Daoy (cell line): ENCODE results near the gene CDKAL1. TPM values are rescaled to one million over a fixed set of nuclear protein-coding genes. Genes with fewer than 3 reads are reported as not detected.
"Not testable (repeated sequence)": the region's sequence is repeated elsewhere in the genome, so short reads cannot be mapped to it uniquely, and the experiment has no call there.

Source experiments
- DNase-seq: peaks from one replicate; pipeline ENCODE4 v3.0.0-alpha.2; 2015; ENCODE audit warnings: low read depth
- total RNA-seq: library from RNA; depleted of rRNA; stranded (reverse); fragments of >200 nt; shearing (Covaris generic); gene quantifications from 2 replicates; pipeline ENCODE4 v1.2.3, GENCODE V29; 2014

Gene CDKAL1
- total RNA-seq, 1 experiment from 2014 or later, result 34.0 TPM

DNA sequence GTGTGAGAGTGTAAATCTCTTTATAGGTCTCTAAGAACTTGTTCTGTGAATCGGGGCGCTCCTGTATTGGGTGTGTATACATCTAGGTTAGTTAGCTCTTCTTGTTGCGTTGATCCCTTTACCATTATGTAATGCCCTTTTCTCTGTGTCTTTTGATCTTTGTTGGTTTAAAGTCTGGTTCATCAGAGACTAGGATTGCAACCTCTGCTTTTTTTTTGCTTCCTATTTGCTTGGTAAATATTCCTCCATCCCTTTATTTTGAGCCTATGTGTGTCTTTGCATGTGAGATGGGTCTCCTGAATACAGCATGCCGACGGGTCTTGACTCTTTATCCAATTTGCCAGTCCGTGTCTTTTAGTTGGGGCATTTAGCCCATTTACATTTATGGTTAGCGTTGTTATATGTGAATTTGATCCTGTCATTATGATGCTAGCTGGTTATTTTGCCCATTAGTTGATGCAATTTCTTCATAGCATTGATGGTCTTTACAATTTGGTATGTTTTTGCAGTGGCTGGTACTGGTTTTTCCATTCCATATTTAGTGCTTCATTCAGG is 60.1 kb downstream of the CDKAL1 start:
- DNase-seq, result not testable (repeated sequence)

DNA sequence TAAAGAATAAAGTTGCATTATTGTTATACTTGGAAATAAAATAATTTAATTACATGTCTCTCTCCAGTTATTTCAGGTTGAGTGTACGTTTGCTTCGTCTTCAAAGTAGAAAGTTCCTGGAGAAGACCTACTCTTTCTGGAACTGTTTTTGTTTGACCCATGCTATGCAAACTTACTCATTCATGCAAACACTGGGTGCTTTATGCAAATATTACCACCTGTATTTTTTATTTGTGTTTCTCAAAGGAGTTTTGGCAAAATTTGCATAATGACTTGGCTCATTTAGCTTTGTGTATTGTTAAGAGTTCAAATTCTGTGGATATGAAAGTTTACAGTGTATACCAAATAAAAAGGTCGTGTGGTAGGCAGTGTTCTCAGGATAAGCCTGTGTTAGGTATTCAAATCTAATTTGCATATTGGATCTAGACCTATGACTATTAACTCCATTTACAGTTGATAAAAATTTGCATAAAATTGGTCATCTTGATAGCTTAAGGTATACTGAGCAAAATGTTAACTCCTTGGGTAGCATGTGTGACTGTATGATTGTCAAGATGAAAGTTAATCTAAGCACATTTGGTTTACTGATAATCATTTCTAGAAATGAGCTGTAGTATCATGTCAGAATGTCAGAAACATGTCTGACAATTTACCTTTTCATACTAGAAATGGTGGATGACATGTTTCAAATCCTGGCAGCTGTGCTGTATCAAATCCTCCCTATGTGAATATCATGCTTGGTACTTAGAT is 65.2 kb downstream of the CDKAL1 start:
- no peak for DNase-seq

DNA sequence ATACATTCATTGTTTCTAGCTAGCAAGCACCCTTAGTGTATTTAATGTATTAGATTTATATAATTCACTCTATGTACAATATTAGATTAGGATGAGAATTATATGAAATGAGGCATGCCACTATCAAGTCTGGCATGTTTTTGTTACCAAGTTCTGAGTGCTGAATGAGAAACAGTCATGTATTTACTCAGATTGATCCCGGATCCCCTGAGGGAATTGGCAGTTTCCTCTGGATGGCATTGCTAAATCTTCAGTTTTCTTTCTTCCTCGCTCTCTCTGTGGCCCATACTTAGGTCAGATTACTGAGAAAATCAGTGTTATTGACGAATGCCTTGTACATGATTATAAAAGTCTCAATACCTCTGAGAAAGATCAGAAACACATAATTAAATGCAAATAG is 66.6 kb downstream of the CDKAL1 start:
- DNase-seq, result no peak

DNA sequence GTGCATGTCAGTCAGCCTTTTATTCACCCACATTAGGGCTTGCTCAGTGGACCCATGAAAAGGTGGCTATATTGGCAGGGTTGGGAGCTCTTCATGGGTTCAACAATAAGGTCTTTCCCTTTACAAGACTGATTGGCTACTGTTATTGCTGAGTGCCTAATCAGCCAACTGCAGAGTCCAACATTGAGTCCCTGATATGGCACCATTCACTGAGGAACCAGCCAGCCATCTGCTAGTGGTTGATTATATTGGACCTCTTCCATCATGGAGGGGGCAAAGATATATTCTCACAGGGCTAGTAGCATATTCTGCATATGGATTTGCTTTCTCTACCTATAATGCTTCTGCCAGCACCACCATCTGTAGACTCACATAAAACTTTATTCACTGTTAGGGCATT is 69.9 kb downstream of the CDKAL1 start:
- DNase-seq, result no peak

DNA sequence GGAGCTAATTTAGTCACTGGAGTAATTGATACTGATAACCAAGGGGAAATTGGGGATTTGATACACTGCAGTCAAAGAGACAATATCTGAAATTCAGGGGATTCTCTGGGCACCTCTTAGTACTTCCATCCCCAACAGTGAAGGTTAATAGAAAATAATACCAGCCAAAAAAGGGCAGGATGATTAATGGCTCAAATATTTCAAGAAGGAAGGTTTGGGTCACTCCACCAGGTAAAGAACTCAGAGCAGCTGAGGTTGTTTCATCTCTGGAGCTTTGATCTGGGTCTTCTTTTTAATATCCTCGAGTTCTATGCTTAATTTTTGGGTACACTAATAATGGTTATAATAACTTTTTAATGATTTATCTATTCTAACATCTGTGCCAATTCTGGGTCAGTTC is 70.8 kb downstream of the CDKAL1 start:
- DNase-seq, result no peak

DNA sequence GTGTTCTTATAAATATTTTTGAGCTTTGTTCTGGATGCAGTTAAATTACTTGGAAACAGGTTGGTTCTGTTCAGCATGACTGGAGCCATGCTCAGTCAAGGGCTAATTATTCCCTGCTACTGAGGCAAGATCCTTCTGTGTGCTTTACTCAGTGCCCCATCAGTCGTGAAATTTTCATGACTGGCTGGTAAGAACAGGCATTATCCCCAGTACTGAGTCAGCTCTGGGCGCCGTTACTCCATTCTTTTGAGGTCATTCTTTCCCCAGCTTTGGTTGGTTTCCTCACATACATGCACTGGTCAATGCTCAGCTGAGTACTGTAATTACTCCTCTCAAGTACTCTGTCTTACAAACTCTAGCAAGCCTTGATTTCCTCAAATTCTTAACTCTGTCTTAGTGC is 71.3 kb downstream of the CDKAL1 start:
- DNase-seq, result peak; percentile 9

DNA sequence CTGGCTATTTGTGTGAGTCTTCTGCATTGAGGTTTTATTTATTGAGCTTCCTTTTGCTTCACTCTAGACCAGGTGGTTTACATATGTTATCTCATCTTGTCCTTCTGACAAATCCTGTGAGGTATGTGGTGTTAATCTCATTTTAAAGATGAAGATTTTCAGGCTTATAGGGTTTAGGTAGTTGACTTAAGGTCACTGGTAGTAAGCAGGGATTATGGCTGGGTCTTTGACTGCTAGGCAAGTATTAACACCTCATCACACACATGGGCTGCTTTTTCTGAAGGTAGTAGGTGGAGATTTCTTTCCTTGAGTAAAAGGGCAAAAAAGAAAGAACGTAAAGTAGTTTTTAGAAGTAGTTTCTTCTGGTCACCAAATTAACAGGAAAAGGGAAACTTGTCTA is 72.6 kb downstream of the CDKAL1 start:
- DNase-seq, result no peak

DNA sequence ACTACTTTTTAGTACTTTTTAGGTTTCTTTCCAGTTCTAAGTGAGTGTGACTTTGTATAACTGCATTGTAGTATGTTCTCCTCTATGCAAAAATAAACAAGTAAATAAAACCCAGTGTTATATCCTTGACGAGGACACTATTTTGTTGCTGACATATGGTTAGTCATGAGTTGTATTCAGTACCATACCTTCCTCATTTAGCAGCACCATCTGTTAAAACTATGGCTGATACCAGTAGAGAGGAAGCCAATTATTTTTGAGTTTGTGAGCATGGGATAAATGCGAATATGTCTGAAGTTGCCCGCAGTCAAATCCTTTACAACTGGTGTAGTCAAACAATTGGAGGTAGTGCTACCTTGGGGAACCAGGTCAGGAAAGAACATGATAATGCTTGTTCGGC is 74.1 kb downstream of the CDKAL1 start:
- no peak for DNase-seq

DNA sequence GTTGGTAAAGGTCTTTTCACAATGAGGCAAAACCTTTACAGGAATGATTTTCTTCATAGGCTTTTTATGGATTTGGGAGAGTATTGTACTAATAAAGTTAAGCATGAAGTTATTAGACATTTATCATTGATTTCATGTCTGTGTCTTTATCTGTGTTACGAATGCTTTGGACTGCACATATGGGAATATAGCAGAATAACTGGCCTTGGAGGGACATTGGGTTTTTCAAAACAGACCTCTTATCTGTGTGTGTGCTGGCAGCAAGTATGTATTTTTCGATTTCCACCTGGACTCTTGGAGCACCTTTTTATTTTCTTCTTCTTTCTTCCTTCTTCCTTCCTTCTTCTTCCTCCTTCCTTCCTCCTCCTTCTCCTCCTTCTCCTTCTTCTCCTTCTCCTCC is 74.6 kb downstream of the CDKAL1 start:
- no peak for DNase-seq

DNA sequence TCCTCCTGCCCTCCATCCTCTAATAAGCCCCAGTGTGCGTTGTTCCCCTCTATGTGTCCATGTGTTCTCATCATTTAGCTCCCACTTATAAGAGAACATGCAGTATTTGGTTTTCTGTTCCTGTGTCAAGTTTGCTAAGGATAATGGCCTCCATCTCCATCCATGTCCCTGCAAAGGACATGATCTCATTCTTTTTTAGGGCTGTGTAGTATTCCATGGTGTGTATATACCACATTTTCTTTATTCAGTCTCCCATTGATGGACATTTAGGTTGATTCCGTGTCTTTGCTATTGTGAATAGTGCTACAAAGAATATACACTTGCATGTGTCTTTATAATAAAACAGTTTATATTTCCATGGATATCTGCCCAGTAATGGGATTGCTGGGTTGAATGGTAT is 75.7 kb downstream of the CDKAL1 start:
- not testable (repeated sequence) for DNase-seq

DNA sequence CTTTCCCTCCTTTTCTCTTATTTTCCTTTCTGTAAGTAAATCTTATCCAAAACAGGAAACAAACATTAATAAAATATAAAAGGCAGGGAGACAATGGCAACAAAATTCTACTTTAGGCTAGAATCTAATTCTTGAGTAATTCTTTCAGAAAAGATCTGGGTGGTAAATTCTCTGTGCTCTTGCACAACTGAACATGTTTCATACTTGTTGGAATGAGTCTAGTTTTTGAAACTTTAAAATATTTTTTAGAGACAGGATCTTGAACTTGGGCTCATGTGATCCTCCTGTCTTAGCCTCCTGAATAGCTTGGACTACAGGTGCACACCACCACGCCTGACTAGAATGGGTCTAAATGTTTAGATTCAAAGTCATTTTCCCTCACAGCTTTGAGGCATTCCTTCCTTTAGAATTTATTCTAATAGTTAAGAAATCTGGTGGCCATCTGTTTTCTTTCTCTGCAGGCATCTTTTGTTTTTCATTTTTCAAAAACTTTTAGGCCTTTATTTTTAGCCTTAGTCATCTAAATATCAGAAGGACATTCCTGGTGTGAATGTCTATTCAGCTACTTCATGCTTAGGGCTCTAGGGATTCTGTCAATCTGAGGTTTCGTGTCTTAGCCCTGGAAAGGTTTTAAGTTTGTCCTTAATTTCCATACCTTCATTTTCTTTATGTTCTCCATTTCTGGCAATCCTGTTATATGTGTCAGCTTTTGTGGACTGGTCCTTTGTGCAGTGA is 76.5 kb downstream of the CDKAL1 start:
- no peak for DNase-seq

DNA sequence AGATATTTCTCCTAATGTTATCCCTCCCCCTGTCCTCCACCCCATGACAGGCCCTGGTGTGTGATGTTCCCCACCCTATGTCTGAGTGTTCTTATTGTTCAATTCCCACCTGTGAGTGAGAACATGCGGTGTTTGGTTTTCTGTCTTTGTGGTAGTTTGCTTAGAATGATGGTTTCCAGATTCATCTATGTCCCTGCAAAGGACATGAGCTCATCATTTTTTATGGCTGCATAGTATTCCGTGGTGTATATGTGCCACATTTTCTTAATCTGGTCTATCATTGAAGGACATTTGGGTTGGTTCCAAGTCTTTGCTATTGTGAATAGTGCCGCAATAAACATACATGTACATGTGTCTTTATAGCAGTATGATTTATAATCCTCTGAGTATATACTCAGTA is 83.3 kb downstream of the CDKAL1 start:
- DNase-seq, result not testable (repeated sequence)

DNA sequence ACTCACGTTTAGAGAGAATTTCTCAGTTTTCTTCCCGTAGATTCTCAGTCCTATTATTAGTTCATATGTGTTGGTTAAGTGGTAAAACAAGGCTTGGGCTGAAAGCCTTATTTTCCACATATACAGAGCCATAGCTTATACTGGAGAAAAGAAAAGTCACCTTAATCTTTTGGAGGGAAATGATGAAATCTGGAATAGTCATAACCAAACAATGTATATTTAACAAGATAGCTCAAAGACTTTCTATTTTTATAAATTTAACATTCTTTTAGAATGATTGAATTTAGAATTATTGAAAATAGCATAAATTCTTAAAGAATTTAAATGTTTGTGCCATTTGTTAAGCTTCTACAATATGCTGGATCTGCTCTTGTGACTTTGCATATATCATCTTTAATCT is 85.8 kb downstream of the CDKAL1 start:
- DNase-seq, result no peak

DNA sequence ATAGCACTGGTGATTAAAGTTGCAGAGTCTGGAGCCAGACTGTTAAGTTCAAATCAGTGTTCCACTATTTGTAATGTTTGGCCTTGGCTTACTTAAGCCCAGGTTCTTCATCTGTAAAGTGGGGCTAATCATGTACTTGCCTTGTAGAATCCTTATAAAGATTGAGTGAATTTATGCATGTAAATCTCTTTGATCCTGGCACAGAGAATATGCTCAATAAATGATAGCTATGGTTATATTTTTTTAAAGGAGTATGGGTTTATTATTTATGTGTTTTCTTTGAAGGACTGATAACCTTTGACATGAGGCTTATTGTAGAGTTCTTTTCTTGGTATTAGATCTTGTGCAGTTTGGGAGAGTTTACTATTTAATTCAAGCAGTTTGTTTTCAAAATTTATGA is 89.5 kb downstream of the CDKAL1 start:
- no peak for DNase-seq

DNA sequence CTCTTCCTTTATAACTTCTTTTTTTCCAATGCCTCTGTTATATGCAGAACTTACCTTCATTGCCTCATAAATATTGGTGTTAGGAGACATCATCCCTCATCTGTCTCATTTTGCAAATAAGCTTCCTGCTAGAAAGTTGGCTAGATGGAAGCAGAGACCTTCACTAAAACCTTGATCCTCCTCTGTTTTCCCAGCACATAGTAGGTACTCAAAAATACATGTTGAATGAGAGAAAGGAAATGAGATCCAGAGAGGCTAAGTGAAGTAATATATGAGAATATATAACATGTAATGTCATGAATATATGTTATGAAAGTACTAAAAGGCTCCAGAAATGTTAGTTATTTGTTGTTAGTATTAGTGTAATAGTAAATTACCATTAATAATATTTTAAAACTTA is 91.9 kb downstream of the CDKAL1 start:
- no peak for DNase-seq

DNA sequence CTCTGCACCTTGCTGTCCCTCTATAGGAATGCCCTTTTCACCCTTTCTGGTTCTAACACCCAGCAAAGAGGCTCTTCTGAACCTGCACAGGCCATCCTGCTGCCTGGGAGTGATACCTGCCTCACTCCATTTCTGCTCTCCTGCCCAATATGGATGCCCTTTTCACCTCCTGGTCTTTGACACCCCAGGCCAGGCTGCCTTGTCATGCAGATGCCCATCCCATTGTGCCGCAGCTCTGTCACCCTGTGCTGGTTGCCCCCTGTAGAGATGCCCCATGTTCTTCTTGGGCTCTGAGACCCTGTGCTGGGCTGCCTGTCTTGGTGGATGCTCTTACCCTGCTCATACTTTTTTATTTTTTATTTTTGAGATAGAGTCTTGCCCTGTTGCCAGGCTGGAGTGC is 95.3 kb downstream of the CDKAL1 start:
- no peak for DNase-seq

DNA sequence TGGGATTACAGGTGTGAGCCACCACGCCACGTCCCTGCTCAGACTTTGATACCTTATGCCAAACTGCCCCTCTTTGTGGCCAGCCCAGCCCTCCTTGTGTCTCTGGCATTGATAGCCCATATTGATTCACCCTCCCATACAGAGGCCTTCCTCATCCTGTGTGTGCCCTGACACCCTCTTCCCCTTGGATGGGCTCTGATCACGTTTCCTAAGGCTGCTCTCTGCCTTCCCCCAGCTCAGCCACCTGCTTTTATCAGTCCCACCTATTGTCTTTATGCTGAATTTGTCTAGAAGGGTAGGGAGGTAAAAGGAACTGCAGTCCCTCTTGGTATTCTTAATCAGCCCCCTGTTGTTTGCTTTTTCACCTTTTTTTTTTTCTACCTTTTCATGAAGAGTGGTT is 95.9 kb downstream of the CDKAL1 start:
- no peak for DNase-seq

DNA sequence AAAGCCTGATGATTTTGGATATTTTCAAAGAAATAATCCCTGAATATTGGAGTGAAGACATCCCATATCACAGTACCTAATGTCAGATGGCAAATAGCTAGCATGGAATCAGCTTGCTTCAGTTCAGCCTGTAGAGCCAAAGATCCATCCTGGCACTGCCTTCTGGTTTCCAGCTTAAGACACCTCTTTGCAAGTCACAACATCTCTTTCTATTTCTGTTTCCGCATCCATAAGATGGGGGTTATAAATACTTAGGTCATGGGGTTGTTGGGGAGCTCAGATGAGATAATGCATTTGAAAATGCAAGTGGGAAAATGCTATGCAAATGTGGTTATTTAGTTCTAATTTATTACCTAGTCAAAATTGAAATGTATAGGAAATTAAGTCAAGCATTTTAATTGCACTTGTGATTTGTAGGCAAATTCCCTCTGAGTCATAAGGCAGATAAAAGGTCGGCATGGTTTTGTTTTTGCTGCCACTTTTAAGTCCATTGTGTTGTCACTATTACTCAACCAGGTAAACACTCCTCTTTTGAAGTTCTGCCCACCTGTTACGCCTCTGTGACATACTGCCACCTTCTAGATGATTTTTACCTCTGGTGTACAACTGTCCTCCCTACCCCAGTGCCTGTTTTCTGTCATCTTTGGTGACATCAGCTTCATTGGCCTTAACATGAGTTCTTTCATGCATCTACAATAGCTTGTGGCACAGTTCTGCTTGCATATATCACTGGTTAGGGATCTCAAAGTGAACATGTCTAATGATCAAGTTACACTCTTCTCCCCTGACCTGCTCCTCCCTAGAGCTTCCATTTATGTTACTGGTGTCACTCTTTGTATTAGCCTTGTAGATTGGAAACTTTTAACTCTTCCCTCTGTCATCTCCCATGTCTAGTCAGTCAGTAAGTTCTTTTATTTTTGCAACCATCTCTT is 96.6 kb downstream of the CDKAL1 start:
- no peak for DNase-seq

DNA sequence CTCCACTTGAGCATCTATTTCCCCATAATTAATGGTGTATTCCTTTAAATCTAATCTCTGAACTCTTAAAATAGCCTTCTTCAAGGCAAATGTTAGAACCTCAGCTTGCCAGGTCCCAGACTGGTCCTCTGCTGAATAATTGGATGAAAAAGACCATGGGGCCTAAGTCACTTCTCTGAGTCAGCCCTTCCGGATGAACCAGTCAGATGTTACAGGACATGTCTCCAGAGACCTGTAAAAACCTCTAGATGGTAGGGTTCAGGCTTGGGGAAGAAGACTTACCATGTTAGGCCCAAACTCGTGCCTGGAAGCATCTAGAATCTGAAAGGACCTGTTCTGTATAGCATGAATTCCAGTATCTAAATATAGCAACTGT is 97.3 kb downstream of the CDKAL1 start:
- DNase-seq, result peak; percentile 6

DNA sequence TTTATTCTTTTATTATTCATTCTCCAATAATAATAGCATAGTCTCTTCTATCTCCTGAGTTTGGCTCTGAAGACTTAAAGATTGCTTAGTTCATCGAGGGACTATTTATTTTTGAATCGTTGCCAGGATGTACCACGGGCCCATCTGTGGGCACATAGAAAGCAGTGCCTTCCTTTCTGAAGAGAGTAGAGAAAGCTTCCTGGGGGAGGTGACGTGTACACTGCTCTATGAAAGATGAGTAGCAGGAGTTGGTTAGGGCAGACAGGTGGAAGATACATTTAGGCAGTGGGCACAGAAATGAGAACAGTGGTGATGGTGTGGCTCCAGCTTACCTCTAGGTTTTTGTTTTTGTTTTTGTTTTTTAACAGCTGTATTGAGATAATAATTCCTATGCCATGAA is 98.4 kb downstream of the CDKAL1 start:
- no peak for DNase-seq

DNA sequence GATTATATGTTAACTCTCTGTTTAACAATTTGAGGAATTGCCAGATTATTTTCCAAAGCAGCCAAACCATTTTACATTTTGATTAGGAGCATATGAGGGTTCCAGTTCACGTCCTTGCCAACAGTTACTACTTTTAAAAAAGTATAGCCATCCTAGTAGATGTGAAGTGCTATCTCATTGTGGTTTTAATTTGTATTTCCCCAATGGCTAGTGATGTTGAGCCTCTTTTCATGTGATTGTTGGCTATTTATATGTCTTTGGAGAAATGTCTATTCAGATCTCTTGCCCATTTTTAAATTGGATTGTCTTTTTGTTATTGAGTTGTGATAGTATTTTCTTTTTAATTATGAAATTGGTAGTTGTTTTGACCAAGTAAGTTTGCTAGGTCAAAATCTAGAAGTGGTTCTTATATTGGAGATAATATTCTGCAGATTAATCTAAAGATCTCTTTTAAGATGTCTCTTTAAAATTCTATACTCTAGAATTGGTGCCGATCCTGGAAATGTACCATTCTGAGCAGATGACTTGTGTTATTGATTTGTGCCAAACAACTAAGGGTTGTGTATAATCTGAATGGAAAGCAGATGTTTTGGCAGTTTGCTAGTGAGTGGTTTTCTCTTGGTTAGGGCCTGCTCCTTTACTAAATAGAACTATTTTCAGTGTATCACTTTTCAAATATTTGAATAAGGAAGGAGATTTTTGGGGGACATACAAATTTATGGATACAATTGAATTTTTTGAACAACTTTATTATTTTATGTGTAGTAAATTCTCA is 99.5 kb downstream of the CDKAL1 start:
- DNase-seq, result no peak
